Activated CD8-positive, alpha-beta T cell treated with anti-CD3 and anti-CD28 coated beads for 36 hours (primary cell): ENCODE results near the gene CYP1B1. TPM values are rescaled to one million over a fixed set of nuclear protein-coding genes. Genes with fewer than 3 reads are reported as not detected.

Source experiments
- ATAC-seq: fragments of 200-7000 bp; cut with Tn5 transposase; one replicate; pipeline ENCODE4 v1.10.0; 2021; ENCODE audit warnings: mild to moderate bottlenecking, moderate library complexity
- CTCF ChIA-PET: fragments of 350-600 bp; sonication (Branson Sonifier 250); formaldehyde crosslinking; loops from one replicate; lab custom pipeline; 2021; ENCODE audit warnings: antibody characterized with exemption; lab: Charles Lee
- POLR2A ChIA-PET: fragments of 350-600 bp; sonication (Branson Sonifier 250); formaldehyde crosslinking; loops from one replicate; lab custom pipeline; 2021; ENCODE audit warnings: antibody characterized with exemption; lab: Charles Lee
- DNase-seq: peaks from one replicate; pipeline ENCODE4 v3.0.0-alpha.2; 2020
- H3K27ac Mint-ChIP-seq: one replicate; pipeline ENCODE4 v1.8.0; 2021; ENCODE audit warnings: mild to moderate bottlenecking, mixed read lengths
- H3K27me3 Mint-ChIP-seq: one replicate; pipeline ENCODE4 v1.8.0; 2021; ENCODE audit warnings: mixed read lengths
- H3K36me3 Mint-ChIP-seq: one replicate; pipeline ENCODE4 v1.8.0; 2021; ENCODE audit warnings: low read depth, mixed read lengths
- H3K4me1 Mint-ChIP-seq: one replicate; pipeline ENCODE4 v1.8.0; 2021; ENCODE audit warnings: low read depth, mixed read lengths
- H3K4me3 Mint-ChIP-seq: one replicate; pipeline ENCODE4 v1.8.0; 2021; ENCODE audit warnings: mild to moderate bottlenecking, moderate library complexity, mixed read lengths
- H3K9me3 Mint-ChIP-seq: one replicate; pipeline ENCODE4 v1.8.0; 2021; ENCODE audit warnings: mixed read lengths
- intact Hi-C: fragments of 100-400 bp; cut with micrococcal nuclease; formaldehyde crosslinking; loops from one replicate; pipeline ENCODE4 v1.10.0; 2022
- total RNA-seq, 2 experiments: library from RNA; stranded (reverse); gene quantifications; one replicate each; pipeline ENCODE4 v1.2.3, GENCODE V29; 2021
- TF ChIP-seq, protein P1 (sequence below): fragments of 200-600 bp; IDR thresholded peaks from one replicate; pipeline ENCODE4 v1.8.0; 2022; ENCODE audit warnings: antibody characterized with exemption, mild to moderate bottlenecking

The CYP1B1 gene
- total RNA-seq, 2 experiments from 2014 or later = 2.2 to 3.6 TPM

DNA sequence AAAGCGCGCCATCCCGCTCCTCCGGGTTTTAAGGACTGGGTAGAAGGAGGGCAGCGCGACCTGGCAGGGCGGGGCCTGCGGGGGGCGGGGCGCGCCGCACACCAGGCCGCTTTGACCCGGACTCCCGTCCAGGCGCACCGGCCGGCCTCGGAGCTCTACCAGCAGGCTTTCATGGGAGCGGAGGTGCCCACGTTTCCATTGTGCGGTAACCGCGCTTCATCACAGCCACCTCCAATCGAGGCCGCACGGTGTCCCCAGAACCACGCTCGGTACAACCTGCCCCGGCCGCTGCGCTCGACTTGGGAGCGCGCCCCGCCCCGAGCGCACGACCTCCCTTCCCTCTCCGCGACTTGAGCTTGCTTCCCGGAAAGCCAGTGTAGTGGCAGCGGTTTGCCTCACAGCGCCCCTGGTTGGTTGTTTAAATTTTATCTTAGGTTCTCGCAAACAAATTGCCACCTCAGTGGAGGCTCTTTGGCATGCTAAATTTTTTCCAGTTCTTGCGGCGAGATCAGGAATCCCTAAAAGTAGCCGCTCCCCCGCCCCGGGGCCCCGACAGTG lies 280 bp upstream of the CYP1B1 start:
- H3K4me1 Mint-ChIP-seq = peaks cover 21% of the 10 kb centered on the region
- ATAC-seq (peak; percentile 73), DNase-seq (peak; percentile 76)
- intact Hi-C loops = no loop called here
- CTCF ChIA-PET = interaction anchor here (0.7 to 1.9 kb wide), 20 partner anchors 26 to 657 kb away, joined by 3 to 10 read pairs (median 4); no protein-coding TSS in a partner anchor
- peaks cover 3% of the 10 kb centered on the region for H3K36me3 Mint-ChIP-seq
- TF ChIP-seq, protein P1, sequence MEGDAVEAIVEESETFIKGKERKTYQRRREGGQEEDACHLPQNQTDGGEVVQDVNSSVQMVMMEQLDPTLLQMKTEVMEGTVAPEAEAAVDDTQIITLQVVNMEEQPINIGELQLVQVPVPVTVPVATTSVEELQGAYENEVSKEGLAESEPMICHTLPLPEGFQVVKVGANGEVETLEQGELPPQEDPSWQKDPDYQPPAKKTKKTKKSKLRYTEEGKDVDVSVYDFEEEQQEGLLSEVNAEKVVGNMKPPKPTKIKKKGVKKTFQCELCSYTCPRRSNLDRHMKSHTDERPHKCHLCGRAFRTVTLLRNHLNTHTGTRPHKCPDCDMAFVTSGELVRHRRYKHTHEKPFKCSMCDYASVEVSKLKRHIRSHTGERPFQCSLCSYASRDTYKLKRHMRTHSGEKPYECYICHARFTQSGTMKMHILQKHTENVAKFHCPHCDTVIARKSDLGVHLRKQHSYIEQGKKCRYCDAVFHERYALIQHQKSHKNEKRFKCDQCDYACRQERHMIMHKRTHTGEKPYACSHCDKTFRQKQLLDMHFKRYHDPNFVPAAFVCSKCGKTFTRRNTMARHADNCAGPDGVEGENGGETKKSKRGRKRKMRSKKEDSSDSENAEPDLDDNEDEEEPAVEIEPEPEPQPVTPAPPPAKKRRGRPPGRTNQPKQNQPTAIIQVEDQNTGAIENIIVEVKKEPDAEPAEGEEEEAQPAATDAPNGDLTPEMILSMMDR = peak; percentile 63
- POLR2A ChIA-PET = interaction anchor here (0.6 to 1.8 kb wide), 8 partner anchors 11 to 486 kb away, joined by 3 to 6 read pairs (median 3); no protein-coding TSS in a partner anchor
- no peaks in the 10 kb centered on the region for H3K9me3 Mint-ChIP-seq
- H3K27ac Mint-ChIP-seq = peak overlapping the region; percentile 78
- peaks cover 55% of the 10 kb centered on the region for H3K27me3 Mint-ChIP-seq
- H3K4me3 Mint-ChIP-seq = peak overlapping the region; percentile 74

DNA sequence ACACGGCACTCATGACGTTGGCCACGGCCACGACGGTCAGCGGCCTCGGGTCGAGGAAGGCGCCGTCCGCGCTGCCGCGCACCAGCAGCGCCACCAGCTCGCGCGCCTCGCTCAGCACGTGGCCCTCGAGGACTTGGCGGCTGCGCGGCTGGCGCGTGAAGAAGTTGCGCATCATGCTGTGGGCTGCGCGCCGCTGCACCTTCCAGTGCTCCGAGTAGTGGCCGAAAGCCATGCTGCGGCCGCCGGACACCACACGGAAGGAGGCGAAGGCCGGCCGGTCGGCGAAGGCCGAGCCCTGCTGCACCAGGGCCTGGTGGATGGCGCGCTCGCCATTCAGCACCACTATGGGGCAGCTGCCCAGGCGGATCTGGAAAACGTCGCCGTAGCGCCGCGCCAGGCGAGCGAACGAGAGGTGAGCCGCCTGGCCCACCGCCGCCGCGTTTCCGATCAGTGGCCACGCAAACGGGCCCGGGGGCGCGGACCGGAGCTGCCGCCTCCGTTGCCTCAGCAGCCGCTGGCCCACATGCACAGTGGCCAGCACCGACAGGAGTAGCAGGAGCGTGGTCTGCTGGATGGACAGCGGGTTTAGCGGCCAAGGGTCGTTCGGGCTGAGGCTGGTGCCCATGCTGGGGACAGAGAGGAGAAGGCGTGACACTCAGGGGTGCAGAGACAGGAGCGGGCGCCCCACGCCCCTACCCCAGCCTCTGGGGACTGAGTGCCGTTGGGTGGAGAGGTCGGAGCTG lies 1.0 kb downstream of the CYP1B1 start:
- ATAC-seq = no peak
- CTCF ChIA-PET = interaction anchor here (1.4 kb wide), 1 partner anchor 41 kb away, joined by 4 read pairs; no protein-coding TSS in a partner anchor
- no peak for DNase-seq
- Mint-ChIP-seq H3K4me1 (peaks cover 19% of the 10 kb centered on the region), H3K27ac (no peak overlapping the region), H3K9me3 (no peaks in the 10 kb centered on the region), H3K27me3 (peaks cover 48% of the 10 kb centered on the region), H3K4me3 (peak overlapping the region; percentile 74), H3K36me3 (peaks cover 3% of the 10 kb centered on the region)
- intact Hi-C loops = no loop called here
- POLR2A ChIA-PET = interaction anchor here (1.0 to 1.8 kb wide), 2 partner anchors 21 to 31 kb away, joined by 3 to 6 read pairs; no protein-coding TSS in a partner anchor
- TF ChIP-seq, protein P1 = no peak

DNA sequence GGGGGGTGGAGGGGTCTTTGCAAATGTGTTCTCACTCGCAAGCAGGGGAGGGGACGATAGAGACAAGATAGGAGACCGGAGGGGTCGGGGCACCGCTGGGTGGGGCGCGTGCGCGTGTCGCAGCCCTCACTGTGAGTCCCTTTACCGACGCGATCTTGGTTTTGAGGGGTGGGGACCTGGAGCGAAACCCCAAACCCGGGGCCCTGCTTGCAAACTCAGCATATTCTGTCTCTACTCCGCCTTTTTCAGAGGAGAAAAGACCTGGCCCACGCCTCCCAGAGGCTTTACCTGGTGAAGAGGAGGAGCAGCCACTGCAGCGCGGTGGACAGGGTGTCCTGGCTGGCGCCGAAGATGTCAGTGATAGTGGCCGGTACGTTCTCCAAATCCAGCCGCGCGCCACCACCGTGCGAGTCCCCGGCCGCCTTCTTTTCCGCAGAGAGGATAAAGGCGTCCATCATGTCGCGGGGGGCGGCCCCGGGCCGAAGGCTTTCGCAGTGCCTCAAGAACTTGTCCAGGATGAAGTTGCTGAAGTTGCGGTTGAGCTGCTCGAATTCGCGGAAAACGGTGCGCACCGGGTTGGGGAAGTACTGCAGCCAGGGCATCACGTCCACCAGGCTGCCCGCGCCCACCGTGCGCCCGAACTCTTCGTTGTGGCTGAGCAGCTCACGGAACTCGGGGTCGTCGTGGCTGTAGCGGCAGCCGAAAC lies 1.7 kb downstream of the CYP1B1 start:
- Mint-ChIP-seq H3K36me3 (peaks cover 3% of the 10 kb centered on the region), H3K4me1 (peaks cover 19% of the 10 kb centered on the region), H3K9me3 (no peaks in the 10 kb centered on the region), H3K27ac (no peak overlapping the region), H3K27me3 (peaks cover 44% of the 10 kb centered on the region), H3K4me3 (peak overlapping the region; percentile 59)
- DNase-seq (peak; percentile 19), ATAC-seq (no peak)
- POLR2A ChIA-PET = no interaction called here
- TF ChIP-seq, protein P1 = no peak
- CTCF ChIA-PET = interaction anchor here (1.4 kb wide), 1 partner anchor 42 kb away, joined by 4 read pairs; no protein-coding TSS in a partner anchor
- intact Hi-C loops = no loop called here

DNA sequence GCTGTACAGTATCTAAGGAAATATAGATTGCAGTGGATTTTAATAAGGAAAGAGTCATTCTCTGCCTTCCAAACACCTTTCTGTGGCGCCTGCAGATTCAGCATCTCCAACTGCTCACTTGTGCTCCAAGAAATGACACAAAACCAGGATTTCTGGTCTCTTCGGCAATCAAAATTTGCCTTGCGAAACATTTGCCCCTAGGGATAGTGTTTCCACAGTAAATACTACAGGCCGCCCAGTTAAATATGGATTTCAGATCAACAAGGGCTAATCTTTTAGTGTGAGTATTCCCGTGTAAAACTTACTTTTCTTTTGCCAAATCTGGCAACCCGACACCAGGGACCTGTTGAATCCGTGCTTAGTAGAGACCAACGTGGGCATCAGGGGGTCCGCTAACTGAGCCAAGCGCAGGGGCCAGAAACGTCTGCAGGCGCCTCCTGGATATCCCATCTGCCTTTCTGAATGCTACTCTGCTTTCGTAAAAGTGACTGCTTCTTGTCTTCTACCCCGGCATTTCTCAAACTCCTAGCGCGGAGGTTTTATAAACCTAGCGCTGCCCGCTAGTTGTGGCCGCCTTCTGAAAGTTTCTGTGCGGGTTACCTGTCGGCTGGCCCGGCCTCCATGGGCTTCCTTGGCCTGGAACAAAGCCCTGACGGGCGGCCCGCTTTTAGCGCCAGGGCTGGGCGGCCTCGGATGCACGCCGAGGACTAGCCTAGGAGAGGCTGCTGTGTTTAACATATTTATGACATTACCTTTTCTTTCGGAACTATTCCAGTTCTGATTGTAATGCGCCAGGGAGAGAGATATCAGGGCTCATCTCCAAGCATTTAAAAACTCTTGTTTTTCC lies 2.5 kb downstream of the CYP1B1 start:
- intact Hi-C loops = no loop called here
- CTCF ChIA-PET = no interaction called here
- peaks cover 3% of the 10 kb centered on the region for H3K36me3 Mint-ChIP-seq
- peaks cover 42% of the 10 kb centered on the region for H3K27me3 Mint-ChIP-seq
- ATAC-seq (no peak), DNase-seq (no peak)
- peak overlapping the region; percentile 59 for H3K4me3 Mint-ChIP-seq
- H3K27ac Mint-ChIP-seq = no peak overlapping the region
- peaks cover 19% of the 10 kb centered on the region for H3K4me1 Mint-ChIP-seq
- TF ChIP-seq, protein P1 = no peak
- POLR2A ChIA-PET = no interaction called here
- no peaks in the 10 kb centered on the region for H3K9me3 Mint-ChIP-seq
